Measurements from ENCODE around the gene UBE2M.

The UBE2M gene

GRCh38 chr19:58581227-58582141, 23.1 kb upstream of the UBE2M start:
- Histone ChIP-seq H3K23ac (ENCODE audit: low read length in 2 of 2) (no peak overlapping the region), H3K14ac (ENCODE audit: low read length in 2 of 2) (no peak overlapping the region), H3K4me3 (ENCODE audit: insufficient read depth in 1 of 2, low read depth in 1 of 2, low read length in 2 of 2) (no peak overlapping the region), H3K9ac (ENCODE audit: low read length) (peak overlapping the region; percentile 77), H4K91ac (ENCODE audit: low read length) (peak overlapping the region; percentile 81), H2BK5ac (ENCODE audit: low read depth, low read length, poor library complexity, severe bottlenecking) (no peak overlapping the region), H3K27ac (ENCODE audit: low read length, poor library complexity, severe bottlenecking) (no peak overlapping the region), H3K36me3 (ENCODE audit: control insufficient read depth in 1 of 2, insufficient read depth in 2 of 2, low read depth in 1 of 2, low read length in 2 of 2) (peaks cover 34 to 43% of the 10 kb centered on the region in 2 experiments), H2BK12ac (ENCODE audit: low read length in 2 of 2) (peak overlapping the region in 1 of 2 experiments; percentile 16), H3K4ac (ENCODE audit: low read depth in 1 of 2, low read length in 2 of 2) (peak overlapping the region in 1 of 2 experiments; percentile 73), H3K9me3 (ENCODE audit: control insufficient read depth, low read length) (no peaks in the 10 kb centered on the region), H2AFZ (ENCODE audit: low read depth, low read length) (no peak overlapping the region), H3K79me1 (replicated peaks; ENCODE audit: low read length, poor library complexity, severe bottlenecking) (peaks cover 28% of the 10 kb centered on the region), H3K27me3 (ENCODE audit: control insufficient read depth in 1 of 2, insufficient read depth in 1 of 2, low read length in 2 of 2) (no peaks in the 10 kb centered on the region), H3K4me2 (ENCODE audit: low read length, poor library complexity, severe bottlenecking) (no peak overlapping the region), H2BK120ac (ENCODE audit: low read depth, low read length) (no peak overlapping the region), H3K18ac (ENCODE audit: low read depth in 1 of 2, low read length in 2 of 2) (peak overlapping the region in 1 of 2 experiments; percentile 26), H3K4me1 (ENCODE audit: control insufficient read depth, insufficient read depth, low read depth, low read length) (peaks cover 13% of the 10 kb centered on the region), H4K8ac (ENCODE audit: low read length) (peak overlapping the region; percentile 56), H2BK15ac (ENCODE audit: low read depth, poor library complexity, severe bottlenecking) (no peak overlapping the region), H2AK5ac (ENCODE audit: low read length, severe bottlenecking) (no peak overlapping the region)
- DNase-seq = peak; percentile 93
- 72% methylated on average over 62 of the region's 62 CpGs for WGBS

GRCh38 chr19:58579473-58580142, 21.2 kb upstream of the UBE2M start:
- DNase-seq = no peak
- no peak overlapping the region for H3K27ac ChIP-seq (ENCODE audit: low read length, poor library complexity, severe bottlenecking)
- 95% methylated on average over 7 of the region's 8 CpGs for WGBS

GRCh38 chr19:58578012-58578925, 19.9 kb upstream of the UBE2M start:
- H3K9ac ChIP-seq (ENCODE audit: low read length) = peak overlapping the region; percentile 36
- H2AK5ac ChIP-seq (ENCODE audit: low read length, severe bottlenecking) = no peak overlapping the region
- no peaks in the 10 kb centered on the region for H3K27me3 ChIP-seq (ENCODE audit: control insufficient read depth in 1 of 2, insufficient read depth in 1 of 2, low read length in 2 of 2)
- no peak overlapping the region for H3K4me2 ChIP-seq (ENCODE audit: low read length, poor library complexity, severe bottlenecking)
- no peak for DNase-seq
- H3K36me3 ChIP-seq (ENCODE audit: control insufficient read depth in 1 of 2, insufficient read depth in 2 of 2, low read depth in 1 of 2, low read length in 2 of 2) = peaks cover 26 to 27% of the 10 kb centered on the region in 2 experiments
- H3K18ac ChIP-seq (ENCODE audit: low read depth in 1 of 2, low read length in 2 of 2) = no peak overlapping the region
- H2BK12ac ChIP-seq (ENCODE audit: low read length in 2 of 2) = peak overlapping the region in 1 of 2 experiments; percentile 2
- no peak overlapping the region for H3K27ac ChIP-seq (ENCODE audit: low read length, poor library complexity, severe bottlenecking)
- H4K91ac ChIP-seq (ENCODE audit: low read length) = no peak overlapping the region
- H3K9me3 ChIP-seq (ENCODE audit: control insufficient read depth, low read length) = no peaks in the 10 kb centered on the region
- no peak overlapping the region for H3K23ac ChIP-seq (ENCODE audit: low read length in 2 of 2)
- peak overlapping the region in 1 of 2 experiments; percentile 21 for H3K4me3 ChIP-seq (ENCODE audit: insufficient read depth in 1 of 2, low read depth in 1 of 2, low read length in 2 of 2)
- H2BK120ac ChIP-seq (ENCODE audit: low read depth, low read length) = no peak overlapping the region
- H3K4ac ChIP-seq (ENCODE audit: low read depth in 1 of 2, low read length in 2 of 2) = no peak overlapping the region
- WGBS = 97% methylated on average over 10 of the region's 11 CpGs
- no peak overlapping the region for H2BK5ac ChIP-seq (ENCODE audit: low read depth, low read length, poor library complexity, severe bottlenecking)
- no peak overlapping the region for H3K14ac ChIP-seq (ENCODE audit: low read length in 2 of 2)
- H4K8ac ChIP-seq (ENCODE audit: low read length) = no peak overlapping the region
- no peak overlapping the region for H2AFZ ChIP-seq (ENCODE audit: low read depth, low read length)
- H2BK15ac ChIP-seq (ENCODE audit: low read depth, poor library complexity, severe bottlenecking) = no peak overlapping the region
- peaks cover 19% of the 10 kb centered on the region for H3K79me1 ChIP-seq (replicated peaks; ENCODE audit: low read length, poor library complexity, severe bottlenecking)
- H3K4me1 ChIP-seq (ENCODE audit: control insufficient read depth, insufficient read depth, low read depth, low read length) = peaks cover 6% of the 10 kb centered on the region

More at GRCh38 chr19:58579473-58580142, 21.2 kb upstream of the UBE2M start:
- no peak overlapping the region for H3K4ac ChIP-seq (ENCODE audit: low read depth in 1 of 2, low read length in 2 of 2)
- H2BK5ac ChIP-seq (ENCODE audit: low read depth, low read length, poor library complexity, severe bottlenecking) = no peak overlapping the region
- H4K91ac ChIP-seq (ENCODE audit: low read length) = no peak overlapping the region
- no peak overlapping the region for H2AK5ac ChIP-seq (ENCODE audit: low read length, severe bottlenecking)
- no peak overlapping the region for H3K23ac ChIP-seq (ENCODE audit: low read length in 2 of 2)
- H3K4me1 ChIP-seq (ENCODE audit: control insufficient read depth, insufficient read depth, low read depth, low read length) = peaks cover 6% of the 10 kb centered on the region
- H3K4me3 ChIP-seq (ENCODE audit: insufficient read depth in 1 of 2, low read depth in 1 of 2, low read length in 2 of 2) = no peak overlapping the region
- H2AFZ ChIP-seq (ENCODE audit: low read depth, low read length) = no peak overlapping the region
- H2BK12ac ChIP-seq (ENCODE audit: low read length in 2 of 2) = no peak overlapping the region
- no peak overlapping the region for H2BK120ac ChIP-seq (ENCODE audit: low read depth, low read length)
- peaks cover 34 to 35% of the 10 kb centered on the region in 2 experiments for H3K36me3 ChIP-seq (ENCODE audit: control insufficient read depth in 1 of 2, insufficient read depth in 2 of 2, low read depth in 1 of 2, low read length in 2 of 2)
- H3K18ac ChIP-seq (ENCODE audit: low read depth in 1 of 2, low read length in 2 of 2) = no peak overlapping the region
- H3K9ac ChIP-seq (ENCODE audit: low read length) = peak overlapping the region; percentile 19
- H3K4me2 ChIP-seq (ENCODE audit: low read length, poor library complexity, severe bottlenecking) = no peak overlapping the region
- no peaks in the 10 kb centered on the region for H3K27me3 ChIP-seq (ENCODE audit: control insufficient read depth in 1 of 2, insufficient read depth in 1 of 2, low read length in 2 of 2)
- H3K79me1 ChIP-seq (replicated peaks; ENCODE audit: low read length, poor library complexity, severe bottlenecking) = peaks cover 28% of the 10 kb centered on the region
- no peak overlapping the region for H4K8ac ChIP-seq (ENCODE audit: low read length)
- H2BK15ac ChIP-seq (ENCODE audit: low read depth, poor library complexity, severe bottlenecking) = no peak overlapping the region
- no peak overlapping the region for H3K14ac ChIP-seq (ENCODE audit: low read length in 2 of 2)
- no peaks in the 10 kb centered on the region for H3K9me3 ChIP-seq (ENCODE audit: control insufficient read depth, low read length)

Measured in mesenchymal stem cell (in vitro differentiated cells and primary cell).